GM11168 (cell line): ENCODE data around the gene SERPINC1.
"Not testable (repeated sequence)": the region's sequence is repeated elsewhere in the genome, so short reads cannot be mapped to it uniquely, and the experiment has no call there.

Source experiments
- in situ Hi-C: fragments of 300-500 bp; cut with MboI; formaldehyde crosslinking; loops from one replicate; pipeline ENCODE4 v1.12.0; 2022; ENCODE audit warnings: low sequenced_read_pairs; ENCODE audit not compliant: unreplicated experiment

Gene SERPINC1

GRCh38 chr1:173864179-173864867, 52.8 kb downstream of the SERPINC1 start:
- in situ Hi-C loops = no loop called here

DNA sequence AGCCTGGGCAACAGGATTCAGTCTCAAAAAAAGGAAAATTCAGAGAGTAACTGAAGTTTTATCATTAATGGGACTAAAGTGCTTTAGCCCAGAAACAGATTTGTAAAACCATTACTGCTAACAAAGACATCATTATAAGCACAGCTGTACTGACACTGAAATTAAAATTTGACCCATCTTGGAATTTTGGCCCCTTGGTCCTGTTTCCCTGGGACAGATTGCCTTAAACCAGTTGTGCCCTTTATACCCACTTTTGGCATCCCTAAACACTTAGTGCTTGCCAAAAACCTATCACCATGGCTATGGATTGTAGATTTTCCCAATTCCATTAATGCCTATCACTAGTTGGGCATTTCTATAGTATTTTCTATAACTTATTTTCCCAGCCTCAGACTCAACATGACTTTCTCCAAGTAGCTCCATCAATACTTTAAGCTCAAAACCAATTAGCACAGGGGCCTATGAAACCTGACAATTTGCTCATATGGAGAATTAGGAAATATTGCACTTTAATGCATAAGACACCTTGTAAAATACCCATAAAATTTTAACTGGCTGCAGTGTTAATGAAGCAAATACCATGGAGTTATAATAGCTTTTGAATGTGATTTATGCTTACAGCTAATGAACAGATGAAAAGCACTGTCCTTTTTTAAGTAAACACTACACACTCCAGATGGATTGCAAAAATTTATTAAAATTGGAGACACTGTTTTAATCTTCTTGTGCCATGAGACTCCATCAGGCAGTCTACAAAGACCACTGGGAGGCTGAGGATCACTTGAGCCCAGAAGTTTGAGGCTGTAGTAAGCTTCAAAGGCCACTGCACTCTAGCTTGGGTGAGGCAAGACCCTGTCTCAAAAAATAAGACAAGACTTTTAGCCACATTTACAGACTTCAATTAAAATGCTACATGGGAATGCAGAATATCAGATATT, 53.6 kb downstream of the SERPINC1 start:
- in situ Hi-C loops = no loop called here

DNA sequence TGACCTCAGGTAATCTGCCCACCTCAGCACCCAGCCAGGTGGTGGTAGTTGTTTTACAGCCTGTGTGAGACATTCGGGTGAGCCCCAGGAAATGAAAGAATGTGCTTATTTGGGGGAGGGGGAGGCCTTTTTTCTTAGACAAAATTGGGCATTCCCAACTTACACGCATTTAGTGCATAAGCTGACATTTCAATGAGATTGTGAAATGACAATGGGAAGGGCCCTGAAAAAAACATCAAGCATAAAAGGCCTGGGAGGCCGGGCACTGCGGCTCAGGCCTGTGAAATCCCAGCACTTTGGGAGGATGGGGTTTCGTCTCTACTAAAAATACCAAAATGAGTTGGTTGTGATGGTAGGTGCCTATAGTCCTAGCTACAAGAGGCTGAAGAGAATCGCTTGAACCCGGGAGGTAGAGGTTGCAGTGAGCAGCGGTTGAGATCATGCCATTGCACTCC, 54.3 kb downstream of the SERPINC1 start:
- in situ Hi-C loops = no loop called here

DNA sequence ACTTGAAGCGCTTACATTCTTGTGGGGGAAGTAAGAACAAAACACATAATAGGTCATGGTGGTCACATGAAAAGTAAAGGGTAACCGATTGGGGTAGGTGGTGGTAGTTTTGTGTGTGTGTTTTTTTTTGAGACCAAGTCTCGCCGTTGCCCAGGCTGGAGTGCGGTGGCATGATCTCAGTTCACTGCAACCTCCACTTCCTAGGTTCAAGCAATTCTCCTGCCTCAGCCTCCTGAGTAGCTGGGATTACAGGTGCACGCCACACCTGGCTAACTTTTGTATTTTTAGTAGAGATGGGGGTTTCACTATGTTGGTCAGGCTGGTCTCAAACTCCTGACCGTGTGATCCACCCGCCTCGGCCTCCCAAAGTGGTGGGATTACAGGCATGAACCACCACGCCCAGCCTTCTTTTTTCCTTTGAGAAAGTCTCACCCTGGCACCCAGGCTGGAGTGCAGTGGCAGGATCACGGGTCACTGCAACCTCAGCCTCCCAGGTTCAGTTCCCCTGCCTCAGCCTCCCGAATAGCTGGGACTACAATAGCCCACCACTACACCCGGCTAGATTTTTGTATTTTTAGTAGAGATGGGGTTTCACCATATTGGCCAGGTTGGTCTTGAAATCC, 54.9 kb downstream of the SERPINC1 start:
- in situ Hi-C loops = not testable (repeated sequence)

- in situ Hi-C loops = no loop called here
These were observed 55.4 kb downstream of the SERPINC1 start for GRCh38 chr1:173861731-173862145.

- in situ Hi-C loops = no loop called here
These were observed 57.1 kb downstream of the SERPINC1 start for GRCh38 chr1:173860065-173860464.

DNA sequence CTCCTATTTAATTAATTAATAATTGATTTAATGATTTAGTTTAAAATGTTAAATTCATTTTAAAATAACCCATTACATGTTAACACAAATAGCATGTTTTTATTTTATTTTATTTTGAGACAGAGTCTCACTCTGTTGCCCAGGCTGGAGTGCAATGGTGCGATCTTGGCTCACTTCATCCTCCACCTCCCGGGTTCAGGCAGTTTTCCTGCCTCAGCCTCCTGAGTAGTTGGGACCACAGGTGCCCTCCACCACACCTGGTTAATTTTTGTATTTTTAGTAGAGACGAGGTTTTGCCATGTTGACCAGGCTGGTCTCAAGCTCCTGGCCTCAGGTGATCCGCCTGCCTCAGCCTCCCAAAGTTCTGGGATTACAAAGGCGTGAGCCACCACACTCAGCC, 57.6 kb downstream of the SERPINC1 start:
- in situ Hi-C loops = not testable (repeated sequence)

GRCh38 chr1:173857363-173857917, 59.7 kb downstream of the SERPINC1 start:
- in situ Hi-C loops = no loop called here

- in situ Hi-C loops = no loop called here
These were observed 60.2 kb downstream of the SERPINC1 start for GRCh38 chr1:173856903-173857302.

GRCh38 chr1:173856014-173856413, 61.1 kb downstream of the SERPINC1 start:
- in situ Hi-C loops = no loop called here
